ENCODE data around the gene FXYD4.
A peak's percentile ranks its signal among the peaks of the same experiment; 100 is the strongest.

Gene FXYD4

DNA sequence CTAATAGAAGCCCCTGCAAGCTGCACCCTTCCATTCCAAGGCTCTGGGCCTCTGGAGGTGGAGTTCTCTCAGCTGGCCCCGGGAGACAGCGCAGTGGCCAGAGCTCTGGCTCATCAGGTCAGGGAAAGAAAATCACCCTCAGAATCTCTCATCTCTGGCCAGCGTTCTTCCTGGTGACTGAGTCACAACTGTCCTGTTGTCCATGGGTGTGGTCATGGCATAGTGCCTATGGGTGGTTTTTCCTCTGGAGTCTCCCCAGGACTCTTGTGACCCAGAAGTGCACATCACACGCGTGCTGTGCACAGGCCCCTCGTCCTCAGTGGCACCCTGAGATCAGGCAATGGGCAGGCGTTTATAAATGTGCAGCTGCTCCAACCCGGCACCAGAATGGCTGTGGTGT lies 27.4 kb upstream of the FXYD4 start:
- DNase-seq (ENCODE audit: low read depth in 2 of 2): no peak

DNA sequence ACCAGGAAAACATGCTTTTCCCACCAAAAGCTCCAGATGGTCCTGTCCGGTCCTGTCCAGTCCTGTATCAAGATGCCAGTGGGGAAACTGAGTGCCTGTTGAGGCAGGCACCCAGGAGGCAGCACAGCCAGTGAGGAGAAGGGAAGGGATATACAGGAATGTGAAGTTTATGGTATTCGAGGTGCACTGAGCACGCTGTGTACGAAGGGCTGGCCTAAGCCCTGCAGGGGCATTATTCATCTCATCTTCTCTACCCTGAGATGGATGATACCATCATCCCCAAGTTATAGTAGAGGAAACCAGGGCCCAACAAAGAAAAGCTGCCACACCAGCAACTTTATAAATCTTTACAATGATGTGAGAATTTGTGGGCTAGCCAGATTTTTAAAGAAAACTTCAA lies 23.4 kb upstream of the FXYD4 start:
- no peak for DNase-seq (ENCODE audit: low read depth in 2 of 2)

DNA sequence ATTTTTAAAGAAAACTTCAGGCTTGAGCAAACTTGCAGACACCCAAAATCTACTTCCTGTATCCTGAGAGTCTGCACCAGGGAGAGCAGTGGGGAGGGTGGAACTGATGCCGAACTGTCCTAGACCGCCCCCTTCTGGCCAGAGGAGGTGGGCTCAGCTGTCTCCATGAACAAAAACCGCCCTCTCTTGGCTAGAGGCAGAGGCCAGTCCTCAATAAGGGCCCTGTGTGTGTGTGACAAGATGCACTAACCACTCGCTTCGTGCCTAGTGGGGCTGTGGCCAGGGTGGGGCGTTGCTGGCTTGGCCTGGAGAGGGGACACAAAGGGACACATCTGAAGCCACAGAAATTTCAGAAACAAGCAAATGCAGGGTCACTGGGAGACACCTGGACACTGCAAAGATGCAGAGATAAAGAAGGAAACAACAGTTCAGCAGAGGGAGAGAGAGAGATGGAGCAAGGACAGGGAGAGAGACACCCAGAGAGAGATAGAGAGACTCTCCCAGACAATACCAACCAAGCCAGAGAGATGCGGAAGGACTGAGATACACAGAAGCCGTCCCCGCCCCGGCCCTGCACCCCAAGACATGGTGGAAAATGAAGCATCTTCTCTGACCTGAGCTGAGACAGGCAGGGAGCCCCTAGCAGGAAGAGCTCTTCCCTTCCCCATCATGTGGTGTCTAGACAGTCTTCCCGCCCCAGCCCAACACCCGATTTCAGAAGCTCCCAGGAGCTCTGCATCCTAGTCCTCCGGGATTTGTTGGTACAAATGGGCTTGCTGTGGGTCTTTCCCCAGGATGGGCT lies 22.7 kb upstream of the FXYD4 start:
- DNase-seq (ENCODE audit: low read depth in 2 of 2): peak; percentile 77 to 81

- no peak for DNase-seq (ENCODE audit: low read depth in 2 of 2)
These were observed 21.3 kb upstream of the FXYD4 start for GRCh38 chr10:43350156-43350555.

DNA sequence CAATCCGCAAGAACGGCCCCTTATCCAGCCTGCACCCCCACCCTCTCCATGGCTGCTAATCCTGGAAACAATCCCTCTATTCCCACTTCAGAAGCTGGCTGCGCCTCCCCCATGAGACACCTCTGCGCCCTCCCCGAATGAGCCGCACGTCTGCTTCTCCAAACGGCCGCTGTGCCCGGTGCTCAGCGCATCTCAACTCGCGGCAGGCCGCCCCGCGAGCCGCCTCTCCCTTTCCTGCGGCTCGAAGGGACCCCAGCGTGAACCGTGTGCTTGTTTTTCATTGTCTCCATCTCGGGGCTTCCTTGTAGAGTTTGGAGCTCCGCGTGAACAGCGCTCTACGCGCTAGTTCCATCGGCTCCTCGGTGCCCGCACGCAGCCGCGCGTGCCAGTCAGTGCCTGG lies 20.8 kb upstream of the FXYD4 start:
- no peak for DNase-seq (ENCODE audit: low read depth in 2 of 2)

DNA sequence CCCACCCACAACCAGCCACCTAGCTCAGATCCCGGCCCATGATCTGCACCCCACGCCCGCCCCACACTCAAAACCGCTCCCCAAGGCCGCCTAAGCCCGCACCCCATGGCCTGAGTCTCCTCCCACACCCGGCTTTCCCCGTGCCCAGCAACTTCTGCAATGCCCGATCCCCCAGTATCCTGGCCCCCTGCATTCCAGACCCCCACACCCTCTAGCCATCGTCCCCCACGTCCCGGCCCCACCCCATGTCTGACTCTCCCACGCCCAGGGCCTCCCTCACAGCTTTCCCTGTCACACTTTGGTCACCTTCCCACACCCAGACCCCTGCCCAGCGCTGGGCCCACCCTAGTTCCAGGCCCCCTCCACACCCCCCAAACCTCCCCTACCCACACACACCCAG lies 20.1 kb upstream of the FXYD4 start:
- DNase-seq (ENCODE audit: low read depth in 2 of 2): no peak

- no peak for DNase-seq (ENCODE audit: low read depth in 2 of 2)
These were observed 18.5 kb upstream of the FXYD4 start for GRCh38 chr10:43352951-43353350.

- no peak for DNase-seq (ENCODE audit: low read depth in 2 of 2)
These were observed 17.7 kb upstream of the FXYD4 start for GRCh38 chr10:43353495-43354329.

DNA sequence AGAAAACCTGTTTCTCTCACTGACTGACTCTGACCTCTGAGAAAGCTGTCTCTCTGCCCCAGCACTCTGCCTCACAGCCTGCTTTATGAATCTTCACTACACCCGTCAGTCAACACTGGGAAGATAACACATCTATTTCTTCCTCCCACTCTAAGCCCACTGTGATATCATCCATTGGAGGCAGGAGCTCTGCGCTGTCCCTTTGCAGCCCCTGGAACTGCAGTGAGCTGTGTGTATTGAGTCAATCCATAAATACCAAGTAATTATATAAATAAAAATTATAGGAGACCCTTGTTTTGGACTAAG lies 17.2 kb upstream of the FXYD4 start:
- DNase-seq (ENCODE audit: low read depth in 2 of 2): no peak

DNA sequence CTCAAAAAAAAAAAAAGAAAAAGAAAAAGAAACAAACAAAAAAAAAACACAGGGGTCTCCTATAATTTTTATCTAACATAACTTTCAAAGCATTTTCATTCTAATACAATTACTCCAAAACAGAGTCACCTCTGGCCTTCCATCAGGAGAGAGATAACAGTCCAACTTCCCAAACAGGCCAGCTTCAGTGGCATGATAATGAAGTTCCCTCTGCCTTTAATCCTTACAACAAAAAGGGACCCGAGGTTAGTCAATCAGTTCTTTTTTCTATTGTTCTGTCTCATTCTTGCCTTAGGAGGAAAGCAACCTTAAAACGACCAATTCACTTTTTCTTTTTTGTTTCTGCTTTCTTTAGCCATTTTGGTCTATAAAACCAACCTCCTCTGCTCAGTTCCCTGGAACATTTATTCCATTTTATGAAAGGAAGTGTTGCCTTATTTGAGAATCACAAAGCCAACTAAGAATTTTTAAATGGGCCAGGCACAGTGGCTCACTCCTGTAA lies 16.5 kb upstream of the FXYD4 start:
- DNase-seq (ENCODE audit: low read depth in 2 of 2): no peak

GRCh38 chr10:43355749-43356371 lies 15.6 kb upstream of the FXYD4 start:
- no peak for DNase-seq (ENCODE audit: low read depth in 2 of 2)

DNA sequence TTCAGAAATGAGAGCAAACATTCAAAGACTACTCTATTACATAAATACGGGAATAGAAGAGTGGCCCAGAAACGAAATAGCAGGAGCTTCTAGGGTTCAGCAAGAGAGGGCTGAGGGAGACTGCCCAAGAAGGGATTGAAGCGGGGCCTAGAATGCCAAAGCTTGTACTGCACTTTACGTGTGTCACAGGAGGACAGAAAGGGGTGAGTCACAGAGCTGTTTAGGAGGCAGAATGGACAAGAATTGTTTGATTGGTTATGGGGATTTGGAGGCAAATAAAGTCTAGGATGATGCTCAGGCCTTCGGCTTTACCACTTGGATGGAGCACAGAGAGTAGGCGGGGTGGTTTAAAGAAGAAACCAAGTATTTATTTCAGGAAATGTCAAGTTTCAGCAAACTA lies 11.3 kb upstream of the FXYD4 start:
- no peak for DNase-seq (ENCODE audit: low read depth in 2 of 2)

DNA sequence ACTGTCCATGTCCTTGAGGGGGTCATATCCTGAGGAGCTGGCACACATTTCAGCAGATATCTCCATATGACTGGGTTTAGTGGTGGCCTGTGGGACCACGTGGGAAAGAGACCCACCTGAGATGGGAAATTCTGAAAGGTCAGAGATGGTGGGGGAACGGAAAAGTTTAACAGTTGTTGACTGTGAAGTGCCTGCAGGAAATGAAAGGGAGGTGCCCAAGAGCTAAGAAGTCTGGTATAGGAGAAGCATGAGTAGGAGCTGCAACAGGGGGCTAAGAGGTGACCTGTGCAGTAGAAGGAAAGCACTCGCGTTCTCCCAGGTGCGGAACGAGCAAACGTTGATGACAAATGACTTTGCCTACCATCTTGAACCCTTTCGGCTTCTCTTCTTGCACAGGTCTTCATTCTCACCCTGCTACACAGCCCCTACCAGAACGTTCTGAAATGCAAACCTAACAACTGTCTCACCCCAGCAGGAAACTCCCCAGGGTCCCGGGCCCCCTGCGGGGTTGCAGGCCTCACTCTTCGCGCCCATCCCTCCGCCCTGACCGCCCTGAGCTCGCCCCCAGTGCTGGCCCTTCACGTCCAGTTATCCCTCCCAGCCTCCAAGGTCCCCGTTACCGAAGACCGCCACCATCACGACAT lies 9.8 kb upstream of the FXYD4 start:
- DNase-seq (ENCODE audit: low read depth in 2 of 2): no peak

DNA sequence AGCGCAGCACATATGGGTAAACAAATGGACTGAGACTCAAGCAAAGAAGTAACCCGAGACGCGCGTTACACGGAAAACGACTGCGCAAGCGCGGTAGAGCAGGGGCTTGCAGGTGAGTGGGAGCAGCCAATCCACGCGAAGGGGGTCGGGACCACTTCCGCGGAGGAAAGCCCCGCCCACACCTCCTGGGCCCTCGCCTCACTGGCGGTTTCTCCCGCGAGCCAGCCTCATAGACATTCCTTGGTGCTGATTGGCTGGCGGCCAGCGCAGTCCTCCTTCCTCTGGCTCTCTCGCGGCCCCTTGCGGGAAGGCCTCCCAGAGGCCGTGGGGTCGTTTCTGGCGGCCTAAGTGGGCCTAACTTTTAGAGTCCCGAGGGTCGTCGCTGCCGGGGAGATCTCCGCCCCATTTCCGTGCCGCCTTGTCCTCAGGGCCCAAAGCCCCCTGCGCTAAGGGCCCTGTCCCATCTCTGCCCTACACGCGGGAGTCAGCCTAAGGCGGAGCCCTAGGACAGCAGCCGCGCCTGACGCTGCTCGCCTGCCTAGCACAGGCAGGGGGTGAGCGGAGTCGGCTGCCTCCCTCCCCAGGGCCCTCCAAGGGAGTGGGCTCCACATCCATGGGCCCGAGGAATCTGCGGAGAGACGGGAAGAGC lies 9.1 kb upstream of the FXYD4 start:
- peak; percentile 88 to 98 for DNase-seq (ENCODE audit: low read depth in 2 of 2)

DNA sequence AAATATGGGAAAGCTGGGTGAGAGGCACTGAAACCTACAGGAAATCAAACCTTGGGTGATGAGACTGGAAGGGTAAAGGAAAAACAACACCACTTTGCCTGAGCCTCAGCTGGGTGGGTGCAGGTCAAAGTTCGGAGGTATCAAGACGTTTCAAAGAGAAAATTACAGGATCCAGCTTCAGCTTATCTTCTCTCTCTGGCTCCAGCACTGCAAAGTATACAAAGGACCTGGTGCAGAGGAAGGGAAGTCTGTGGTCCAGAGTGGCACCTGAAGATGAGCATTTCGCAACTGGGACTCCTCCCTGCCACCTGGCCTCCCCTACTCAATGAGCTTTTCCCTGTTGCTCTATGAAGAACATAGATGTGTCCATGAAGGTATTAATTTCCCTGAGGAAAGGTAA lies 6.4 kb upstream of the FXYD4 start:
- DNase-seq (ENCODE audit: low read depth in 2 of 2): no peak

- no peak for DNase-seq (ENCODE audit: low read depth in 2 of 2)
These were observed 1.5 kb upstream of the FXYD4 start for GRCh38 chr10:43369921-43370320.

DNA sequence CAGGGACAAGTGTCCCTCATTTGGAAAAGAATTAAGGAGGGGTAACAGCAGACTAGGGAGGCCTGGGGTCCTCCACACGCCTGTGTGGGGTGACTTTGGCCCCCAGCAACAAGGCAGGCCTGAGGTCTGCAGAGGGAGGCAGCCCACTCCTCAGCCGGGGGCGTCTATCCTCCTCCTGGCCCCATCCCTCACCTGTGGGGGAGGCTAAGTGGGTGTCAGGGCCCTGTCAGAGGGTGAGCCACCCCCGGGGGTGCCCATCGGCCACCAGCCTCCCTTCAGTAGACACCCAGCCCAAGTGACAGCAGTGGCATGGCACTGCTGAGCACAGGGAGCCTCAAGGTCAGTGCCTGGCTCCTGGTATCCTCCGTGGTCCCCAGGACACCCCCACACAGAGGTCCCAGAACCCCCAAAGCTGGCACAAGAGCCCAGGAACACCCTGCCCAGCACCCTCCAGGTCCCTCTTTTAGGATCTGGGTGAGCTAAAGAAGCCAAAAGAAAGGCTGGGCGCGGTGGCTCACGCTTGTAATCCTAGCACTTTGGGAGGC lies 693 bp upstream of the FXYD4 start:
- no peak for DNase-seq (ENCODE audit: low read depth in 2 of 2)

GRCh38 chr10:43372765-43373361 lies 1.4 kb downstream of the FXYD4 start:
- no peak for DNase-seq (ENCODE audit: low read depth in 2 of 2)

GRCh38 chr10:43373461-43373860 lies 2.0 kb downstream of the FXYD4 start:
- DNase-seq (ENCODE audit: low read depth in 2 of 2): no peak

GRCh38 chr10:43374194-43374593 lies 2.8 kb downstream of the FXYD4 start:
- no peak for DNase-seq (ENCODE audit: low read depth in 2 of 2)

DNA sequence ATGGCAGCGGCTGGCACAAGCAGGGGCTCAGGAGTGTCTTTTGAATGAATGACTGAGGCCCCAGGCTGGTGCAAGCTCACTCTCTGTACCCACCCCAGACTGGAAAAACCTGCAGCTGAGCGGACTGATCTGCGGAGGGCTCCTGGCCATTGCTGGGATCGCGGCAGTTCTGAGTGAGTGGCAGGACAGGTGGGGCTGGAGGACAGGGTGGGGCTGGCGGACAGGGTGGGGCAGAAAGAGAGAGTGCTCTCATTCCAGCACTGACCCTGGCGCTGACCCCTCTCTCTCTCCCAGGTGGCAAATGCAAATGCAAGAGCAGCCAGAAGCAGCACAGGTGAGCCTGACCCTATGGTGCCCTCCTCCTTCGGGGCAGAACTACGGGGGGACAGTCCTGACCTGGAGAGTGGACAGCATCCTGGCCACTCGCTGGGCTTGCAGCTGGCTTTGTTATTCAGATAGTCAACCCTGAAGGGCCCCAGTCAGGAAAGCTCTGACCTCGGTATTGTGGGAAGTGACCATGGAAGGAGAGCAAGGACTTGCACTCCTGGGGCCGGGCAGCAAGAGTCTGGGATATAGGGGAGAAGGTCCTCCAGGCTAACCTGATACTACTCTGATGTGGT lies 4.1 kb downstream of the FXYD4 start:
- DNase-seq (ENCODE audit: low read depth in 2 of 2): no peak

Data from activated CD4-positive, alpha-beta T cell treated with anti-CD3 and anti-CD28 coated beads for 24 hours (primary cell).